Occipital lobe (tissue), 3 donors: ENCODE data around the gene OR5W2. TPM values are rescaled to one million over a fixed set of nuclear protein-coding genes. Genes with fewer than 3 reads are reported as not detected.
"Not testable (repeated sequence)": the region's sequence is repeated elsewhere in the genome, so short reads cannot be mapped to it uniquely, and the experiment has no call there.

Source experiments
- DNase-seq: peaks from one replicate; lab custom pipeline; 2025; lab: John Stamatoyannopoulos, UW
- small RNA-seq: library from RNA; depleted of rRNA; stranded (forward); fragments of <200 nt; gene quantifications from one replicate; pipeline ENCODE3, GENCODE V24; 2014
- total RNA-seq: library from RNA; depleted of rRNA; stranded (reverse); fragments of >200 nt; gene quantifications from one replicate; pipeline ENCODE4 v1.2.3, GENCODE V29; 2014

OR5W2 gene
- total RNA-seq: not detected

- DNase-seq: no peak
Measured at GRCh38 chr11:55914482-55914881, at the start of gene OR5W2. OR5W2 (minus strand) TSS chr11:55914582; CDS start chr11:55914582, 0 bp downstream.

GRCh38 chr11:55956521-55956920 lies 42.1 kb upstream of the OR5W2 start:
- no peak for DNase-seq

DNA sequence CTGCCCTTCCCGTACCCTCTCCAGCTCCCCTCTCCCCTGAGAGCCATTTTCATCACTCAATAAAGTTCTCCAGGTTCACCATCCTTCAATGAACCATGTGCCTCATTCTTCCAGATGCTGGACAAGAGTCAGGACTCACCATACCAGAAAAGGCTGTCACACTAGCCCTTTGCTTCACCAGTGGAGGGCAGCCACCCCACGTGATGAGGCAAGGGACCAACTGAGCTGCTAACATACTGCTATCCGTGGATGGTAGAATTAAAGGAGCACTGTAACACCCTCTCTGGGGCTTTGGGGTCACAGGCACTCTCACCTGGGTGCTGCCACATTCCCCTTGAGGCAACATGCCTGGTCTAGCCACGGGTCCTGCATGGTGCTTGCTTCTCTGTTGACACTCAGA lies 34.9 kb upstream of the OR5W2 start:
- no peak for DNase-seq

DNA sequence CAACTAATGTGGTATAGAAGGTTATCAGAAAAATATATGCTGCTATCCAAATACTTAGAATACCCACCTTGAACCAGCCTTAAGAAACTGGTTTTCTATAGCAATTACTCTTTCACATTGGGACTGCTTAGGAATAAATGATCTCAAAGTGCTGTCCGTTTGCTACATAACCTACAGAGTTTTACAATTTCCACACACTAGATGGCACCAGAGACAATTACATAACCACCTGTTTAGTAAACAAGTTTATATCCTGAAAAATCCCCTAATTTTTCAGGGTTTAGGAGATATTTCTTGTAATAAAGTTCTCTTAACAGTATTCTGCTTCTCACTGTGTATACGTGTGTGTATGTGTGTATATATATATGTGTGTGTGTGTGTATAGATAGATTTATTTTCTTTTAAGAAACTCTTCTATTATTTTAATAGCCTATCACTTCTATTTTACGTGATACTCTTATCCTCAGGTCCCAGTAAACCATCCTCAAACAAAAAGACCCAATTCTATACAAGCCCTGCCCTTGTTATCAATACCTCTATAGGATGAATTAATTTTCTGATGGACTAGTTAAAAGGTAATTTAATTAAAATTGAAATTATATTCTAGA lies 28.5 kb upstream of the OR5W2 start:
- no peak for DNase-seq

GRCh38 chr11:55936300-55936699 lies 21.9 kb upstream of the OR5W2 start, which contains the start of gene OR5I1:
OR5I1 (minus strand) TSS chr11:55936400; CDS start chr11:55936400, 0 bp downstream.
- no peak for DNase-seq

DNA sequence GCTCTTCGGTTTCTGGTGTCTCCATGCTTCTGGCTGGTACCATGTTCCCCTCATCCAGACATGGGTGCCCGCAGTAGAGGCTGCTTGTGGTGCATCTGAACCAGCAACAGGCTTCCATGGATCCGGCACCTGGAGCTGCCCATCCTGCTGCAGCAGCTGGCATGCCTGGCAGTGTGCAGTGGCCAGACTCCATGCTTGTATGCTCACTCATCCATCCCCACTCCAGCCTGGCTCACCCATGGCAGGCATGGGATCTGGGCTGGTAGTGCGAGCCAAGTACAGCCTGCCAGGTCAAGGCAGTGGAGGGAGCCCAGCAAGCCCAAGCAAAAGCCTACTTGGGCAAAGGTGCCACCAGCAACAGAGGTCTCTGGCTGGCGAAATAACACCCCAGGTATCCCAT lies 6.2 kb upstream of the OR5W2 start:
- no peak for DNase-seq

DNA sequence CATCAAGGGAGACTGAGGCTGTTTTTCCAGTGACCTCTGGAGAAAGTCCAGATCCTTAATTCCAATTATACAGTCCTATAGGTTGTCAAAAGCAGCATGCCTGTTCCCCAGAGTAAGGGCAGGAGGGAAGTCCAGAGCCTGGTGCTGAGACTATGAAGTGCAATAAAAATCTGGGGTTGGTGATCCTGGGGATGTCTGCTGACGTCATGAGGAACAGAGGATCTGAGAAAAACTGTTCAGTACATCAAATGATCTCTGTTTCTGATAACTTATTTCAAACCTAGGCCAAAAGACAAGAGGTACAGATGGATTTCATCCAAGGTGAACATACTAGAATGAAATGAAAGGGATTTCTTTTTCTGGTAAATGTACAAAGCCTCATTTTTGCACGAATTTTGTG lies 12.1 kb downstream of the OR5W2 start:
- no peak for DNase-seq

DNA sequence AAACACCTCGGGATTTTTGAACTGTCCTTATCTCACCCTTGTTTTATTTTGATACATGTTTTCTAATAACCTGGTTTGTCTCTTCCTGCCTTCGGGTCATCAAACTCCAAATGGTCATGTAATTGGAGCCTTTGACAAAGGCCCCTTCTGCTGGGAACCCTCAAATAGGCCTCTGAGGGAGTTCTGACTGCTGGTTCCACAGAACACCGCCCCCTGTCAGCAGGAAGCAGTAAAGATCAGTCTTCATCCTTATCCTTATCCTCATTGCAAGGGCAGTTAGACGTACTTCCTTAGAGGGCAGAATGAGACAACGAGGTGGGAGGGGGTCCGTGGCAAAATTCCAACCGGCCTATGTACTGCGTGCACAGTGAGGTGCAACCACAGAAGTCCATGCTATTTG lies 19.2 kb downstream of the OR5W2 start:
- DNase-seq: no peak

DNA sequence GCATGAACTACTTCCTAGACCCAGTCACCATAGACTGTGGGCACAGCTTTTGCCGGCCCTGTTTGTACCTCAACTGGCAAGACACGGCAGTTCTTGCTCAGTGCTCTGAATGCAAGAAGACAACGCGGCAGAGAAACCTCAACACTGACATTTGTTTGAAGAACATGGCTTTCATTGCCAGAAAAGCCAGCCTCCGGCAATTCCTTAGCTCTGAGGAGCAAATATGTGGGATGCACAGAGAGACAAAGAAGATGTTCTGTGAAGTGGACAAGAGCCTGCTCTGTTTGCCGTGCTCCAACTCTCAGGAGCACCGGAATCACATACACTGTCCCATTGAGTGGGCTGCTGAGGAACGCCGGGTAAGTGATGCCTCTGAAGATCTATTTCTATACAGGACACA lies 28.9 kb downstream of the OR5W2 start:
- not testable (repeated sequence) for DNase-seq

- DNase-seq: not testable (repeated sequence)
Measured at GRCh38 chr11:55884995-55885394, 29.4 kb downstream of the OR5W2 start.

- DNase-seq: not testable (repeated sequence)
Measured at GRCh38 chr11:55882997-55883396, 31.4 kb downstream of the OR5W2 start, which contains the start of gene TRIM51. TRIM51 (plus strand) TSS chr11:55883297; CDS start chr11:55885429, 2,132 bp downstream.

DNA sequence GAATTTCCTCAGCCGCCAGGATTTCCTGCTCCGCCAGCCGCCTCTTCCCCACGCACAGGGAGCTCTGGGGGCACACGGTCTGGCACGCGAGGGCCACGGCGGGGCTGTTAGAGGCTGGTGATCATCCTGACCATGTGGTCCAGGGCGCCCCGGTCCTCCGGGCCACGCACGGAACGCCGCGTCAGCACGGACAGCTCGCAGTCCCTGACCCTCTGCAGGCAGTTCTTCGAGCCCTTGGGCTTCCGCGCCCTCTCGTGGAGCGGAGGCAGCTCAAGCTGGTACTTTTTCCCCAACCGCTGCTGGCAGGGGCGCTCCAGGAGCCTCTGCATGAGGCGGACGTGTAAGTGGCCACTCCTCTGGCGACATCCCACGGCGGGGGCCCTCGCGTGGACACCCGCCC lies 41.2 kb downstream of the OR5W2 start:
- DNase-seq: not testable (repeated sequence)

- DNase-seq: not testable (repeated sequence)
Measured at GRCh38 chr11:55872731-55873130, 41.7 kb downstream of the OR5W2 start.

DNA sequence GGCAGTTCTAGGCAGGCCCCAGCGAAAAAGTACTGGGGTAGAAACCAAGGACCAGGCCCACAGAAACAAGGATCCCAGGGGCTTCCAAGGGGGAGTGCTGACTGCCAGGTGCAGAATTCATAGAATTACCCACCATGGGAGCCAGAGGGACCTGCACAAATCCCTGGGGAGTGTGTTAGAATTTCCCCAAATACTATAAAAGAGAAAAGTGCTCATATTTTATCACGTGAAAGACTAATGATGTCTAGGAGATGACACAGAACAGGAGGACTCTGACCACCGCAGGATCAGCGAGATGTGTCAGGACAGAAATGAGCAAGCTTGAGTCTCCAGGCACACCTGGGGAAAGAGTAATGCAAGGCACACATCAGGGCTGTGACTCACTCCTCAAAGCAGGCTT lies 47.0 kb downstream of the OR5W2 start:
- not testable (repeated sequence) for DNase-seq

Small RNA genes within 50 kb of the gene (small RNA-seq; reads per million reads assigned to genes)
- not detected for gene AC036111.3

Other genes with a start within 250 kb of the OR5W2 start
- gene OR5D13, start 141.1 kb downstream of the OR5W2 start, total RNA-seq: not detected
- gene OR5D14, start 119.0 kb downstream of the OR5W2 start, total RNA-seq: not detected
- not detected for gene OR5L1, start 103.2 kb downstream of the OR5W2 start, total RNA-seq
- gene OR5D18, start 95.0 kb downstream of the OR5W2 start, total RNA-seq: not detected
- gene OR5L2, start 87.4 kb downstream of the OR5W2 start, total RNA-seq: not detected
- not detected for gene OR5D16, start 75.8 kb downstream of the OR5W2 start, total RNA-seq
- not detected for gene TRIM51, start 31.3 kb downstream of the OR5W2 start, total RNA-seq
- gene OR5I1, start 21.8 kb upstream of the OR5W2 start, total RNA-seq: not detected
- not detected for gene OR10AG1, start 55.4 kb upstream of the OR5W2 start, total RNA-seq
- not detected for gene OR5F1, start 80.0 kb upstream of the OR5W2 start, total RNA-seq
- not detected for gene OR5AS1, start 113.1 kb upstream of the OR5W2 start, total RNA-seq
- gene OR8I2, start 178.7 kb upstream of the OR5W2 start, total RNA-seq: not detected
- not detected for gene OR8H2, start 189.1 kb upstream of the OR5W2 start, total RNA-seq
- not detected for gene OR8H3, start 207.8 kb upstream of the OR5W2 start, total RNA-seq
- gene OR8J3, start 225.6 kb upstream of the OR5W2 start, total RNA-seq: not detected
- not detected for gene OR8K5, start 245.7 kb upstream of the OR5W2 start, total RNA-seq